ENCODE results near the gene SHPK.
"Not testable (repeated sequence)": the region's sequence is repeated elsewhere in the genome, so short reads cannot be mapped to it uniquely, and the experiment has no call there.

SHPK gene

GRCh38 chr17:3590768-3591167 lies 45.3 kb downstream of the SHPK start:
- DNase-seq = no peak

GRCh38 chr17:3590231-3590630 lies 45.8 kb downstream of the SHPK start:
- no peak for DNase-seq

- no peak for DNase-seq
Measured at GRCh38 chr17:3589784-3590183, 46.3 kb downstream of the SHPK start.

- no peak for DNase-seq
Measured at GRCh38 chr17:3585826-3586225, 50.2 kb downstream of the SHPK start.

- no peak for DNase-seq
Measured at GRCh38 chr17:3583456-3583855, 52.6 kb downstream of the SHPK start.

- DNase-seq = no peak
Measured at GRCh38 chr17:3582915-3583314, 53.1 kb downstream of the SHPK start.

GRCh38 chr17:3578667-3579066 lies 57.4 kb downstream of the SHPK start:
- DNase-seq = not testable (repeated sequence)

GRCh38 chr17:3576970-3577369 lies 59.1 kb downstream of the SHPK start:
- no peak for DNase-seq

GRCh38 chr17:3575511-3575910 lies 60.5 kb downstream of the SHPK start:
- no peak for DNase-seq

GRCh38 chr17:3574231-3574630 lies 61.8 kb downstream of the SHPK start:
- DNase-seq = no peak

GRCh38 chr17:3573246-3574100 lies 62.6 kb downstream of the SHPK start:
- DNase-seq = no peak

GRCh38 chr17:3572231-3572630 lies 63.8 kb downstream of the SHPK start:
- DNase-seq = no peak

- no peak for DNase-seq
Measured at GRCh38 chr17:3571043-3571900, 64.8 kb downstream of the SHPK start.

GRCh38 chr17:3569534-3570137 lies 66.4 kb downstream of the SHPK start:
- peak in 1 of 58 donors; percentile 11 for DNase-seq

- no peak for DNase-seq
Measured at GRCh38 chr17:3566551-3566950, 69.5 kb downstream of the SHPK start.

- no peak for DNase-seq
Measured at GRCh38 chr17:3565143-3565542, 70.9 kb downstream of the SHPK start.

GRCh38 chr17:3564241-3564640 lies 71.8 kb downstream of the SHPK start:
- DNase-seq = not testable (repeated sequence)

GRCh38 chr17:3559270-3559645 lies 76.8 kb downstream of the SHPK start:
- DNase-seq = no peak

GRCh38 chr17:3558603-3559269 lies 77.3 kb downstream of the SHPK start:
- no peak for DNase-seq

Data from anterior cingulate cortex (tissue), 58 donors.